Activated naive CD4-positive, alpha-beta T cell treated with Interleukin-2 at 50 U/mL for 16 hours (primary cell): ENCODE data around the gene ZMYND10.
"Not testable (repeated sequence)": the region's sequence is repeated elsewhere in the genome, so short reads cannot be mapped to it uniquely, and the experiment has no call there.

Experiments used
- DNase-seq: peaks from one replicate; pipeline ENCODE4 v3.0.0-alpha.2; 2020

The ZMYND10 gene

DNA sequence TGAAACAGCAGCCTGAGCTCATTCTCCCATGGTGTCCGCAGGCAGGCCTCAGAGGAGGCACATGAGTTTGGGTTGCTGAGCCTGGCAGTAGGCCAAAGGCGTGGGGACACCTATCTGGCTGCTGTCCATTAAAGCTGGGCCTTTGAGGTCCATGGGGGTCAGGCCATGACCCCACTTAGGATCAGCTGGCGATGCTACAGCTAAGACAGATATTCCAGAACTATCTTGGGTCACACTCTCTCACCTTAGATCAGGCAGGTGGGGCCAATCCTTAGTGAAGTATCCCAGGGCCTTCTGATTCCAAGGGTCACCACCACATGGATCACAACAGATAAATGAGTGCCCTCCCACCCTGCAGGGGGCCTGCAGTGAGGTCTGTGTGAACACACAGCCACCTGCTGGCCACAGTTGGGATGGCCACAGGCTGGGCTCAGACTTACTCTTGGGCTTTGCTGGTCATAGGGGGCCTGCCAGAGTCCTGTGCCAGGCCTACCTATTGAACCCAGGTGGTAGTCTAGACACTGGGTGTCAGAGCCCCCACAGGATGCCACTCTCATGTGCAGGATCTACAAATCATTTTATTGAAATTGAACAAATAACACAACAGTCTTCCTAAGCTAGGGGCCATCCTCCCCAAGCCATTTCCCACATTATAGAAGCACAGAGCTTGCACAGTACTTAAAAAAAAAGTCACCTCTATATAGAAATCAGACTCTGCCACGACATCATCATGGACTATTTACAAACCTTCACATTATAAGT, 21.0 kb downstream of the ZMYND10 start:
- DNase-seq = peak; percentile 68

DNA sequence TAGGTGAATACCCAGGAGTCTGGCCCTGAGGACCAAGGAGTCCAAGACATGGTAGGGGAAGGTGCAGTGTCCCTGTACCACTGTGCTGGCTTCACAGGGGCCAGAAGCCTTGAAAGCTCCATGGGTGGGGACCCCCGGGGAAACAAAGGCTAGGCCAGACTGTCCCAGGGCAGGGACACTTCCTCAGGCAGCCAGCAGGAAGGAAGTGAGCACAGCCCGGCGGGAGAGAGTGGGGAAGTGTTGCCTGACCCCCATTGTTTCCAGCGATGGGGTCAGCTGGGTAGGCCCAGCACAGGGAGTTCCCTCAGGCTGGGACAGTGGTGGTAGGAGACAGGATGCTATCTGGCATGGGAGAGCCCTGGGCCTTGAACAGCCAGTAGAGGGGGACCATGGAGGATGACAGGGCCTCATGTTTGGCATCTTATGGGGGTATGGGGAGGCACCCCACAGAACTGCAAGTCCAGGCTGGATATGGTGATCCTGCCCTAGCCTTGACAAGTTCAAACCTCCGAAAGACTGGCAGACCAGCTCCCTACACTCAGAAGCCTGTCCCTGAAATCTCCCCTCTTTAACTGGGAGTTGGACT, 21.8 kb downstream of the ZMYND10 start:
- DNase-seq = no peak

DNA sequence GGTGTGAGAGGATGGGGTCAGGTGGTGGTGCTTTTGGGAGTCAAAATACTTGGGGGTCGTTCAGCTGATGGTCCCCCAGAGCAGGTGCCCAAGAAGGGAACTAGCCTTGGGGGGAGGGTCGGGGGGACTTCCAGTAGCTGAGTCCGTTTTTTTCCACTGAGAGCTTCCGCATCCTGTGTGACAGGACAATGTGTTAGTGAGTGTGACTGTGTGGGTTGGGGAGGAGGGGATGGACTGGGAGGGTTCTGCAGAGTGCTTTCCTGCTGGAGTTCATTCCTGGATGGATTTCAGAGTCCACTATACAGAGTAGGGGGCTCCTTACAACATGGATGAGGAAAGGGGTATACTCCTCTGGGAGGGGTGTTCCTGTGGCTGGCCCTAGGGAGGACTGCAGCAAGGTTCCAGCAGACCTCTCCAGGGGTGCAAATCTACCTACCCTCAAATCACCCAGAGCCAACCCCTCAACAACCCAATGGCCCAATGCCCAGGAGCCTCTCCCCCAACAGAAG, 22.4 kb downstream of the ZMYND10 start:
- no peak for DNase-seq

- DNase-seq = no peak
Measured at GRCh38 chr3:50322386-50323091, 23.0 kb downstream of the ZMYND10 start, which contains the start of gene HYAL2. Gene HYAL2 (minus strand): TSS chr3:50322745. CDS start chr3:50320489, 2,256 bp downstream.

- no peak for DNase-seq
Measured at GRCh38 chr3:50322115-50322385, 23.5 kb downstream of the ZMYND10 start.

DNA sequence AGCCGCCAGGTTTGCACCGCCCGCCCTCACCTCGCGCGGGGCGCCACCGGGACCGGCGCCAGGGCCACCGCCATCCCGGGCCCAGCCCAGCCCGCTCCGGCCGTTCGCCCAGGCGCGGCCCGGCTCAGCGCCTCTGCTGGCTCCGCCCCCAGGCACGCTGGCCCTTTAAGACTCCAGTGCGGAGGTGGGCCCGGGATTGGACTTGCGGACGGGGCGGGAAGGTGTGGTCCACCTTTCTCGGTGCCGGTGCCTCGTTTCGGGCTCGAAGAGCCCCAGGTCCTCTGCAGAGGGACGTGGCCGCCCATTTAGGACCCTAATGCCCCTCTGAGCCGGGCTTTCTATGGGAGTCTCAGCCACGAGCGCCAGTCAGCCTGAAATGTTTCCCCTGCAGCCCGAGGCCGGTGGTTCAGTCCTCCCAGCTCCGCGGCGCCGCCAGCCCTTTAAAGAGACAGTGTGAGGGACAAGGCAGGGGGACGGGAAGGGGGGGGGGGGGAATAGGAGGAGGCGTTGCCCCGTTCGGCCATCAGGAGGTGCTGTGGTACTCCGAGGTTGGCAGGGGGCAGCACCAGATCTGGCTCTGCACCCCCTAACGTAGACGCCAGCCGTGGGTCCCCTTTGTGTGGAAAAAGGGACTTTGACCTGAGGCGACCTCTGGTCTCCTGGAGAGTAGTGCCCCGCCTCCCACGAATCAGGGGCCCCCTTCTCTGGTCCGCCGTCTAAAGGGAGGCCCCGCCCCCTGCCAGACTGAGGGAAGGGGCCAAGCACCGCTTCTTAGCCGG, 24.0 kb downstream of the ZMYND10 start:
- DNase-seq = peak; percentile 86

- DNase-seq = peak; percentile 68
Measured at GRCh38 chr3:50320853-50321335, 24.6 kb downstream of the ZMYND10 start.

GRCh38 chr3:50319894-50320625, 25.5 kb downstream of the ZMYND10 start:
- DNase-seq = no peak

- DNase-seq = no peak
Measured at GRCh38 chr3:50319181-50319893, 26.2 kb downstream of the ZMYND10 start.

- no peak for DNase-seq
Measured at GRCh38 chr3:50318615-50319014, 26.9 kb downstream of the ZMYND10 start.

DNA sequence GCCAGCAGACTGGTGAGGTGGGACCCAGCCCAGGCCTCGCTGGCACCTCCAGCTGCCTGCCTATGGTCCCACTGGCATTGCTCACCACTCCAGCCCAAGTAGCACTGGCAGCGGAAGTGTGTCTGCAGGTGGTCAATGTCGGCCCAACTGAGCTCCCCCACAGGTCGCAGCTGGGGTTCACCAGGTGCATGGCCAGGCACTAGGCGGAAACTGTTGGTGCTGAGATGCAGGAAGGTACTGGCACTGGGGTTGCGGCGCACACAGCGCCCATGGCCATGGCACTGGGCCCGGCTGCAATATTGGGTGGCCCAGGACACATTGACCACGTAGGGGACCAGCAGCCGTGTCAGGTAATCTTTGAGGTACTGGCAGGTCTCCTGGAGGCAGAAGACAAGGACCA, 27.4 kb downstream of the ZMYND10 start:
- no peak for DNase-seq

DNA sequence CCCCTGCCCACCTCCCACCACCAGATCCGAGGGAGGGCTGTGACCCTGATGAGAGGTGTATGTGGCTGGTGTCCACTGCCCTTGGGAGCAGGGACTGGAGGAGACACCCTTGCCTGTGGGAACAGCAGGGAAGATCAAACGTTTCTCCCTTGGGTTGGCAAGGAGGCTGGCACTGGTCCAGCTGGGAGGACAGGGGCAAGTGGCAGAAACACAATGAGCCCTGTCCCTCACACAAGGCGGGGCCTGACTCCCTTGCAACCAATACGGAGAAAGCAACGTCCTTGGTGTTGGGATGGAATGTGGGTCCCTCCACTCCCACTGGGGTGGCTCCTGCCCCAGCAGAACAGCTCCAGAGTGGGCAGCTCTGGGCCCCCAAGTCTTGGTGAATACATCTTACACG, 28.2 kb downstream of the ZMYND10 start:
- no peak for DNase-seq

GRCh38 chr3:50316657-50317242, 28.8 kb downstream of the ZMYND10 start:
- peak; percentile 81 for DNase-seq

DNA sequence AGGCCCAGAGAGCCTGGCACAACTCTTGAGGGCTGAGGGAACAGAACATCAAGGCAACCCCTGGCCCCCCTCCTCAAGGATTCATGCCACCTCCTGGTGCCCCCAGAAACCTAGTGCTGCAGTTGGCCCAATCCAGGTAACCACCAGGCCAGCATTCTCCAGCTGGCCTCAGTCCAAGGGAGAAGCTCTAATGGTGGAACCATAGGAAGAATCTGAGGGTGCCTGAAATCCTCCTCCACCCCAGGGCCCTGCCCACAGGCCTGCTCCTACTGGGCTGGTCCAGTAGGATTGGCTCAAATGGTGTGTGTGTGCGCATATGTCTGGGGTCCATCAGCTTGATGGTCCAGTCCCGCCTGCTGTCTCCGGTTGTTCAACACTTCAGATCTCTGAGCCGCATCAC, 30.7 kb downstream of the ZMYND10 start:
- DNase-seq = no peak

DNA sequence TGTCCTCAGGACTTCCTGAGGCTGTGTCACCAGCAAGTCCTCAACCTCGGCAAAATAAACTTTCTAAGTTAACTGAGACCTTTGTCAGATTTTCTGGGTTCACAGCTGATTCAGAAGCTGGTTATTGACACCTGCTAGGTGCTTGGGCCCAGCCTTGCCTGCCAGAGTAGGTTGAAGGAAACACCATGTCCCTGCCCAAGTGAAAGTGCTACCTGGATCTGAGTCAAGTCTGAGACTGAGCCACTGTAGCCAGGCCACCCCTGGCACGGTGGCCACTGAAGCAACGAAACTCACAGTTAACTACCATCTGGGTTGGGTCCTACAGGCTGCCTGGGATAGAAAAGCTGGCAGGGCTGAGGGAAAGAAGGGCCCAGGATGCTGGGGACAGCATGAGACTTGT, 31.2 kb downstream of the ZMYND10 start:
- no peak for DNase-seq

DNA sequence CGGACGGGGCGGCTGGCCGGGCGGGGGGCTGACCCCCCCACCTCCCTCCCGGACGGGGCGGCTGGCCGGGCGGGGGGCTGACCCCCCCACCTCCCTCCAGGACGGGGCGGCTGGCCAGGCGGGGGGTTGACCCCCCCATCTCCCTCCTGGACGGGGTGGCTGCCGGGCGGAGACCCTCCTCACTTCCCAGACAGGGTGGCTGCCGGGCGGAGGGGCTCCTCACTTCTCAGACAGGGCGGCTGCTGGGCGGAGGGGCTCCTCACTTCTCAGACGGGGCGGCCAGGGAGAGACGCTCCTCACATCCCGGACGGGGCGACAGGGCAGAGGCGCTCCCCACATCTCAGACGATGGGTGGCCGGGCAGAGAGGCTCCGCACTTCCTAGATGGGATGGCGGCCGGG, 33.5 kb downstream of the ZMYND10 start:
- DNase-seq = not testable (repeated sequence)

- DNase-seq = no peak
Measured at GRCh38 chr3:50304601-50305000, 40.9 kb downstream of the ZMYND10 start.

- DNase-seq = no peak
Measured at GRCh38 chr3:50303013-50303815, 42.3 kb downstream of the ZMYND10 start, which contains the start of gene HYAL1. Gene HYAL1 (minus strand): TSS chr3:50303574. CDS start chr3:50302956, 618 bp downstream.

DNA sequence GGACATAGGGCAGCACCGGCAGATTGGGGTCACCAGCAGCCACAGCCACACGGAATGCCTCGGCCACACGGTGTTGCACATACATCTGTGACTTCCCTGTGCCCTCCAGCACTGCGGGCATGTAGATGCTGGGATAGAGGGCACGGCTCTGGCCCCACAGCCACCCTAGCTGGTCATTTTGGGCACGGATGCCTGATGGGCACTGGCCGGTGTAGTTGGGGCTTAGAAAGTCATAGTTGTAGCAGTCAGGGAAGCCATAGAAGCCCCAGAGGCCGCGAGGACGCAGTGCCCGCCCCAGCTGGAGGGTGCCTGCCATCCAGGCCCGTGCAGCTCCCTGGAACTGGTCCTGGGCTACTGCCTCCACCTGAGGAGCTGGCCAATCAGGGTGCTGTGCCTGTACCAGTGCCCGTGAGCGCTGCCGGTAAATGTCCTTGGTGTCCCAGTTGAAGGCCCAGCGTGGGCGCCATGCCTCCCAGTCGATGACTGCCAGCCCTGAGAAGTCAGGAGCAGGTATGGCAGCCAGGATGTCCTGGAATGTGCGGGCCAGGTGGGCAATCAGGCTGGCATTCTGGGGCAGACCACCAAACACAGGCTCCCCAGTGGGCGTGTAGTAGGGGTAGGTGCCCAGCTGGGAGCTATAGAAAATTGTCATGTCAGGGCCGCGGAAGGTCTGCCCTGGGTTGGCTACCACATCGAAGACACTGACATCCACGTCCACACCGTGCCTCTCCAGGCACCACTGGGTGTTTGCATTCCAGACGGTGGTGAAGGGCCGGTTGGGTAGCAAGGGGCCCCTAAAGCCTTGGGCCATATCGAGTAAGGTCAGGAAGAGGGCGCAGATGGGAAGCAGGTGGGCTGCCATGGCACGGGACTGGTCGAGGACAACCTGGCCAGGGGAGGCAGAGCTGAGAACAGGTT, 43.2 kb downstream of the ZMYND10 start:
- no peak for DNase-seq
